ENCODE data around the gene RXRA. TPM values are rescaled to one million over a fixed set of nuclear protein-coding genes. Genes with fewer than 3 reads are reported as not detected.

The RXRA gene
- total RNA-seq = 129 TPM
- long read RNA-seq, partial matches to known transcripts = 8 of 160 reads
- long read RNA-seq, other reads (novel, unspliced or antisense) = 149 of 160 reads

DNA sequence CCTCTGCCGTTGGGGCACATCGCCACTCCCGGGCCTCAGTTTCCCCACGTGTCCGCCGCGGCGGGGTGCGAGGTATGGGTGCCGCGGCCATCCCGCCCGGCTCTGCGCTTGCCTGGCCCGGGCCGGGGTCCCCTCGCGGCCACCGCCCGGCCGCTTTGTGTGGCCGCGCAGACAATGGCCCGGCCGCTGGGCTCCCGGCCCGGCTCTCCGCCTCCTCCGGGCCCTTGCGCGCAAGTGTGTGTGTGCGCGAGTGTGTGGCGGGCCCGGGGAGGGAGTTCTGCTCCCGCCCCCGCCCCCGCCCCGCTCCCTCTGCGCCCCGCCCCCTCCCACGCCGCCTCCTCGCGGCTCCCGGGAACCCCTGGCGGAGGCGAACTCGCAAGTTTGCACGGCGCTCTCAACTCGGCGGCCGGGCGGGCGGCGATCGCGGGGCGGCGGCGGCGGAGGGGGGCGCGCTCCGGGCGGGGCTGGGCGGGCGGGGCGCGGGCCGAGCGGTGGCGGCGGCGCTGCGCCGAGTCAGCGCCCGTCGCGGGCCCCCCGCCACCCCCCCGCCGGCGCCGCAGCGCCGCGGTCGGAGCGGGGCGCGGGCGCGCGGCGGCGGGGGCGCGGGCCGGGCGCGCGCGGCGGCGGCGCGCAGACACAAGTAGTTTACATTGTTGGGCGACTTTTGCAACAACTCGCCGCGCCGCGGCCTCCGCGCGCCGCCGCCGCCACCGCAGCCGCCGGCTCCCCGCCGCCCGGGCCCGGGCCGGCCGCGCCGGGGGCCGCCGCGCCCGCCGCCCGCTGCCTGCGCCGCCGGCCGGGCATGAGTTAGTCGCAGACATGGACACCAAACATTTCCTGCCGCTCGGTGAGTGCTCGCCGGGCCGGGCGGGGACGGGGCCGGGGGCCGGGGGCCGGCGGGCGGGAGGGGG, at the start of gene RXRA:
RXRA (plus strand) TSS at position 643 of the 911 bp plus-strand sequence; CDS start at position 820, 177 bp downstream.
- DNase-seq (ENCODE audit: low spot score) = no peak

DNA sequence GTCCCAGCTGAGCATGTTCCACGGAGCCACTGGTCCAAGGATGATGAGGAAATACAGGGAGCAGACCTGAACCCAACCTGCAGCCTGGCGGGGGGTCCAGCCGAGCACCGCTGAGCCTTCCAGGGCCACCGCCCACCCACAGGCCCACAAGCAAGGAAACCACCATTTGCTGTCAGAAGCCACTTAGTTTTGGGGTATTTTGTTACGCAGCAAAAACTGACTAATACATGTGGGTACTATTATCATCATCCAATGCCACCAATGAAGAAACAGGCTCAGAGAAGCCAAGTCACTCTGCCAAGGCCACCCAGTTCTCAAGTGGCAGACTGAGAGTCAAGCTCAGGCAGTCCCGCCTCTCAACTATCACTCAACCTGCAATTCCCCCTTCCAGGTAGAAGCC, 48.0 kb upstream of the RXRA start:
- no peak for DNase-seq (ENCODE audit: low spot score)

DNA sequence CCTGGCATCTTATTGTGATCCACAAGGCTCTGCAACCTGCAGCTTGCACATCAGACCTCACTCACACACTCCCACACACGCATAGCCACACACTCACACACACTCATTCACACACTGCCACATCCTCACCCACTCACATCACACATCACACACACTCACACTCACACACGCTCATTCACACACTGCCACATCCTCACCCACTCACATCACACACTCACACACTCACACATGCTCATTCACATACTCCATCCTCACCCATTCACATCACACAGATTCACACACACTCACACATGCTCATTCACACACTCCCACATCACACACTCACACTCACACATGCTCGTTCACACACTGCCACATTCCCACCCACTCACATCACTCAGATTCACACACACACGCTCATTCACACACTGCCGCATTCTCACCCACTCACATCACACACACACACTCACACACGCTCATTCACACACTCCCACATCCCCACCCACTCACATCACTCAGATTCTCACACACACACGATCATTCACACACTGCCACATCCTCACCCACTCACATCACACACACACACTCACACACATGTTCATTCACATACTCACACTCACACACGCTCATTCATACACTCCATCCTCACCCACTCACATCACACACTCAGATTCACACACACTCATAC, 47.1 kb upstream of the RXRA start:
- DNase-seq (ENCODE audit: low spot score) = no peak

DNA sequence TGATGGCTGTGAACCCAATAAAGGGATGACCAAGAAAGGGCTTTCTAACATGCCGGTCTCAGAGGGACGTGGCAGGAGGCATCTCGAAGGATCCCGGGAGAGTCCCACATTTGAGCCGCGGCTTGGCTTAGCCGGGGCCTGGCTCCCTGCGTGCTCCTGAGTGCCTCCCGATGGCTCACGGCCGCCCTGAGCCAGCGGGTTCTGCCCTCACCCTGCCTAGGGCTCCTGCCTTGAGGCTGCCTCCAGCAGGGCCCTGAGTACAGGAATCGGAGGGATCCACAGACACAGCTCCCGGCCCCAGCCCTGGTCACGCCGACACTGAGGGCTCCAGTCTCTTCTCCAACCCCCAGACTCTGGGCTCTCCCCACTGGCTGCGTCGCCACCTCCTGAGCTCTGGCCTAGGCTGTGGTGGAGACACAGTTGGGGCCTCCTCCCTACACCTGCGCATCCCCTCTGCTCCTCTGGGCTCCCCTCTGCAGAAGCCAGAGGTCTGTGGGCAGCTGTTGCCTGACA, 44.1 kb upstream of the RXRA start:
- no peak for DNase-seq (ENCODE audit: low spot score)

DNA sequence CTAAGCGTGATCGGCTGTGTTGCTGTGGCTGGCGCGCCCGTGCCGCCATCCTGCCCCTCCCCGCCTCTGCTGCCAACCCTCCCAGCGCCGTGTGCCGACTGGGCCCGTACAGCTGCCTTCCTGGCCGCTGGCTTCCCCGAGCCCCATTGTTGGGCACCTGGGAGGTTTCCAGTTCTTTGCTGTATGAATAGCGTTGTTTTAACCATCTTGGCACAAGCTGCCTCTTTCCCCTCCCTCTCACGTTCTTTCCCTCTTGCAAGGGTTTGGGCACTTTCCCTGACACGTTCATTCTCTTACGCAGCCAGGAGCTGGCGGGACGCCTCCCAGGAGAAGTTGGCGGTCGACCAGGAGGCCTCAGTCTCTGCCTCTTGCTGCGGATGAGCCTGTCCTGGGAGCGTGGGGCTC, 43.1 kb upstream of the RXRA start:
- DNase-seq (ENCODE audit: low spot score) = no peak

DNA sequence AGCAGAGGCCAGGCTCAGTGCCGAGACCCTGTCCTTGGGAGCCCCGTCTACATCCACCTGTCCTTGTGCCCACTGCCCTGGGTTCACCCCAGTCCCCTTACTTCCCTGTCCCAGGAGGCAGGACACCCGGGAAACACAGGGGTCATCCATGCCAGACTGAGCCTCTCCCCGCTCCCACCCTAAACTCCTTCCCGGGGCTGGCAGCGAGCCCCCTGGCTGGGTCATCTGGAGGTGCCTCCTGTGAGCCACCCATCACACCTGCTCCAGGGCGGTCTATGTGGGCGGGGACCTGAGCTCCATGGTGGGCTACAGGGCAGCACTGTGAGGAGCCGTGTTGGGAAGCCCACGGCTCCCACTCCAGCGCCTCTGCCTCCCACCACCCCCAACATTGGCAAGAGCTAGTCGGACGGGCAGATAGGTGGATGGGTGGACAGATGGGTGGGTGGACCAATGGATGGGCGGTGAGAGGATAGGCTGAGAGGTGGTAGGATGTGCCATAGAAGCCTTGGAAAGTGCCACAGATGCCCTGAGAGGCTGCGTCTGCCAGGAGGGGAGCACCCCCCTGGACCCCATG, 42.5 kb upstream of the RXRA start:
- no peak for DNase-seq (ENCODE audit: low spot score)

DNA sequence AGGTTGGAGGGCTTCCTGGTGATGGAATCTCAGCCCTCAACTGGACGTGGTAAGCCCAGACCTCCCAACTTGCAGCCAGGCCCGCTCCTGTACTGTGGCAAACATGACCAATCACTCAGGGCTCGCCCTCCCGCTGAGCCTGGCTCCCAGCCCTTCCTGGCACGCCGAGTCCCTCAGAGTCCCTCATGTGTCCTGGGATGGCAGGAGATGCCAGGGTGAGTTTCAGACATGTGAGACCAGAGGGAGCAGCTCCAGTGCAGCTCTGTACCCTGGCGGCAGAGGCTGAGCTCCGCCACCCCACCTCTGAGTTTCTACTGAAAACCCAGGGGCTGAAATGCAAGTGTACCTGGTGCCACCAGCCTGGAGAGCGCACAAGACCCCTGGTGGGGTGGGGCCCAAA, 42.0 kb upstream of the RXRA start:
- DNase-seq (ENCODE audit: low spot score) = no peak

DNA sequence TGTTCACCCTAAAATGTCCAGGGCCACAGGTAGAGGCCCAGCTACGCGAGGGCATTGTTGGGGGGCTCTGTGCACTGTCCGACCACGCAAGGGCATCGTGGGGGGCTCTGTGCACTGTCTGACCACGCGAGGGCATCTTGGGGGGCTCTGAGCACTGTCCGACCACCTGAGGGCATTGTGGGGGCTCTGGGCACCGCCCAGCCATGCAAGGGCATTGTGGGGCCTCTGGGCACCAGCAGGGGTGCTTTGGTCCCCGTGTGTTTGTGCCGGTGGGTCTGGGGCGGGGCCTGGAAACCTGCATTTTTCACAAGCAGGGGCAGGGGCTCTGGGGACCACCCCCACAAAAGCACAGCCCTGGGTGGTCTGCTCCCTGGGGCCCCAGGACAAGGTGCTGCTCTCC, 41.5 kb upstream of the RXRA start:
- no peak for DNase-seq (ENCODE audit: low spot score)

DNA sequence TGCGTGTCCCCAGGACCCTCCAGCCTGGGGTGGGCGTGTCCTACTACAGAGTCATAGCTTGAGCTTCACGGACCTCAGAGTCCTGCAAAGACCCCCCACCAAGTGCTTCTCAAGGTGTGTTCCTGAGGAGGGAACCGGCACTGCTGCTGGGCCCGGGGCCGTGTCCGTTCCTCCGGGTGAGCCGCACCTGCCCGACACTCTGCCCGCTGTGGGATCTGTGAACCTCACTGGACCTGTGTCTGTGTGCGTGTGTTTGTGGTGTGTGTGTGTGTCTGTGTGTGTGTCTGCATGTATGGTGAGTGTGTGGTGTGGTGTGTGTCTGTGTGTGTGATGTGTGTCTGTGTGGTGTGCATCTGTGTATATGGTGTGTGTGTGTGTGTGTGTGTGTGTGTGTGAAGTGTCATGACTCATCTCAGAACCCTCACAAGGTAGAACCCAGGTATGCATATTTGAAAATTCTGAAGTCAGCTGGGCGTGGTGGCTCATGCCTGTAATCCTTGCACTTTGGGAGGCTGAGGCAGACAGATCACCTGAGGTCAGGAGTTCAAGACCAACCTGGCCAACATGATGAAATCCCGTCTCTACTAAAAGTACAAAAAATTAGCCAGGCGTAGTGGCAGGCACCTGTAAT, 40.9 kb upstream of the RXRA start:
- no peak for DNase-seq (ENCODE audit: low spot score)

DNA sequence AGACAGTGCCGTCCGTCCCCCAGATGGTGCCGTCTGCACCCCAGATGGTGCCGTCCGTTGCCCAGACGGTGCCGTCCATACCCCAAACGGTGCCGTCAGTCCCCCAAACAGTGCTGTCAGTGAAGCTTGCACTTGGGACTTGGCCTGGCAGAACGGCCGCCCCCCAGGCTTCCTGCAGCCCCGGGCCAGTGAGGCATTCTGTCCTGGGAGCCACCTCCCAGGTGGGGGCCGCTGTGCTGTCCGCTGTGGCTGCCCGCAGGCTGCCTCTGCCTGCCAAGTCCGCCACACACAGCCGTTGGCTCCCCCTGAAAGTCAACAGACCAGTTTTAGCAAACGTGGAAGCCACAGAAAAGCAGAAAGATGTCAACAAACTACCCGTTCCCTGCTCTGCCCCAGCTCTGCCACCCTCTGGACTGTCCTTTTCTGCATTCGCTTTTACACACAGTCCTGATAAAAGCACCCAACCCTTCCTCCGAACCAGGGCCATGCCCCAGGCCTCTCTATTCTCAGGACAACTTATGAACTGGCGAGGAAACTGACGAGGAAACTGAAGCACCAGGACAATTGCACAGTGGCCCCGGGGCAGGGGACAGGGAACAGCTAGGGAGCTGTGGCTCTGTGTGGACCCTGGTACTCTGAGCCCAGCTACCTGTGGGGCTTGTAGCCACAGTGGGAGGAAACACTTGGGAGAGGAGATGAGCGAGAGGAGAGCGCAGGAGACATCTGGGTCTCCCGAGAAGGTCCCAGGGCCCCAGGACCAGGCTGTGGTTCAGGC, 39.6 kb upstream of the RXRA start:
- DNase-seq (ENCODE audit: low spot score) = no peak

DNA sequence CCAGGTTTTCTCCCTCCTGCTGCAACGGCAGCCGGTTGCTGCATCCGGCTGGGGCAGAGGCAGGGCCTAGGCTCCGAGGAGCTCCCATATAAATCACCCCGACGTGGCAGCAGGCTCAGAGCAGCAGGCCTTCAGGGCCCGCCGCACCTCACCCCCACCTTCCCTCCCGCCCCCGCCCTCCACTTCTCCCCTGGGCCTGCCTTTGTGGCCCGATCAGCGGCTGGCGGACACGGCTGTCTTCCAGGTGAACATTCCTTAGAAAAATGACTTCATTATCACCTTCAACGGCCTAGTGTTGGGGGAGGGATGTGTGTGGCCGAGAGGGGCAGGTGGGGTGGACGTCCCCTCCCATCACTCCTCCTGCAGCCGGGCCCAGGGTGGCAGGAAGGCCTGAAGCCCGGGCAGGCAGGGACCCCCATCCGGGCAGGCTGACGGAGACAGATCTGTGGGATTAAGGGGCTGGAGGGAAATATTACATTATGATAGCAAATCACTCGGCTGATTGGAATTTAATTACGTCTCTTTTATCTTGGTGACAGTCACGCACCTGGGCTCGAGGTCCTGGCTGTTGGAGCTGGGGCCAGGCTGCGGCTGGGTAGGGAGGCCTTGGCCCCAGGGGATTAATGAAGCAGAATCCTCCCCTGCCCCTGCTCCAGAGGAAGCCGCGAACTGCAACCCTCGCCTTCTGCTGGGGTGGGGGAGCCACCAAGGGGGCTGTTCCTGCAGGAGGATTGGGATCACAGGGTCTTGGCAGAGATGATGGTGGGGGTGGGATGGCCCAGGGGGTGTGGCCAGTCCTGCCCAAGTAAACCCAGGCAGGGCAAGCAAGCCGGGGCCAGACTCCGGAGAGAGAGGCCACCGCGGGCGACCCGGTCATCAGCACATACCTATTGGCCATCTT, 38.4 kb upstream of the RXRA start:
- DNase-seq (ENCODE audit: low spot score) = no peak

DNA sequence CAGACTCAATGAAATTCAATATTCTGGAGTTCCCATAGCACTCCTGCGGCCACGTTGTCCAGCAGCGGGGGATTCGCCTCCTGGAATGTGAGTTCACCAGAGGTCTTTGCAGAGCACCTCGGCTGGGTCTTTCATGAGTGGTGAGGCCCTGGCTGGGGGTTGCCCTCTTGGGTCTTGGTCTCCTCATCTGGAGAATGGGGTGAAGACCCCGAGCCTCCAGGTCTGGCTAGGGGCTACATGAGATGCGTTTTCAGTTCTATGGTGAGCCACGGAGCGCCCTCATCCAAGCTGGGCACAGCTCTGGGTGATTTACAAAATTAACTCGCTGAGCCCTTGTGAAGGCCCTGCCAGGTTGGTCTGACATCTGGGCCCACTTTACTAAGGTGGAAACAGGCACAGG, 37.5 kb upstream of the RXRA start:
- no peak for DNase-seq (ENCODE audit: low spot score)

DNA sequence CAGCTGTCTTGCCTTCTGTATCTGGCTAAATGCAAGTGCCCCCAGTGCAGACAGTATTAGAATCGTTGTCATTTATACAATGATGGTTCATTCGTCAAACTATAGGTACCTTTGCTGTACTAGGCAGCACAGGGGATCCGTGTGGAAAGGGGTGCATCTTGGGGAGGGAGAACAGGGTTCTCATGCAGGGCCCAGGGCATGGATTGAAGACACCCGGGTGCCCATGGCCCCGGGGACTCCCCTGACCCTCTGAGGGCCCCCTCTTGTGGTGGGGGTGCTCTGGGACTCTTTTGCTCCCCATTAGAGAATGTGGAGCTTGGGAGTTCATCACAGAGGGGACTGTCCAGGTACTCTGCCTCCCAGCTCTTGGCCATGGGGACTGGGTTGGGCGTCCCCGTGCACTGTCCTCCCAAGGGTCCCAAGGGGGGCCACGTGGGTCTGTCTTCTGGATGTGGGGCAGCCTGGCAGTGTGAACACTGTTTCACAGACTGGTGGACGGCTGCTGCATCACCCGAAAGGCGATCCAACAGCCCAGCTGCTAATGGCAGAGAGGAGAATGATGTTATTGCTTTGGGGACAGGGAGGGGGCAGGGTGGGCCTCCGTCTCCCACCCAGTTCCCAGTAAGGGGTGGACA, 36.9 kb upstream of the RXRA start:
- DNase-seq (ENCODE audit: low spot score) = no peak

DNA sequence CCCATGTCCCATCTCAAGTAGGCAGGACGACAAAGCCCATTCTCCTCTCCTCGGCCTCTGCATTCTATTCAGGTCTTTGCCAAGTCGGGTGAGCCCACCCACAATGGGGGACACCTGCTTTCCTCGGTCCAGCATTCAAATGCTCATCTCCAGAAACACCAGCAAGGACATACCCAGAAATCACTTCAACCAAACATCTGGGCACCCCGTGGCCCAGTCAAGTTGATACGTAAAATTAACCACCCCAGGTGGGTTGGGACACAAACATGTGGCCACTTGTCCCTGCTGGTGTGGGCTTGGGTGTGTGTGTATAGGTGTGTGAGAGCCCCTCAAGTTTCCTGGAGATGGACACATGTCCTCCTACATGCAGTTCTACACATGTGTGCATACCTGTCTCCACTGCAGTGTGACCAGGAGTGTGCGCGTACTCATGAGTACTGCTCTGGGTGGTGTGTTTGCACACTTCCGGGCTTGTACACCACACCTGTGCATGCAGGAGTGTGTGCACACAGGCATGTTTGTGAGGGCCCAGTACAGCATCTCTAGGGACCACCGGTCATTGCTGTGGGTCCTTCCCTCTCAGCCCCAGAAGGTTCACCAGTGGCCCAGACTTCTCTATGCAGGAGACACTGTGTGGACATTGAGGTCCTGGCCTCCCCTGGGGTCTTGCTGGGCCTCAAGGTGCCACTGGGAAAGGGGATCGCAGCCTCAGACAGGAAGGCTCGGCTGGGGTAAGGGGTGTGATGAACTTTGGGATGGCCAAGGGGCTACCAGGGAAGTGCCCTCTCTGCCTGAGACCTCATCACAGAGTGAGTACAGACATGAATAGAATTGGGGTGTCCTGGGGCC, 35.4 kb upstream of the RXRA start:
- no peak for DNase-seq (ENCODE audit: low spot score)

DNA sequence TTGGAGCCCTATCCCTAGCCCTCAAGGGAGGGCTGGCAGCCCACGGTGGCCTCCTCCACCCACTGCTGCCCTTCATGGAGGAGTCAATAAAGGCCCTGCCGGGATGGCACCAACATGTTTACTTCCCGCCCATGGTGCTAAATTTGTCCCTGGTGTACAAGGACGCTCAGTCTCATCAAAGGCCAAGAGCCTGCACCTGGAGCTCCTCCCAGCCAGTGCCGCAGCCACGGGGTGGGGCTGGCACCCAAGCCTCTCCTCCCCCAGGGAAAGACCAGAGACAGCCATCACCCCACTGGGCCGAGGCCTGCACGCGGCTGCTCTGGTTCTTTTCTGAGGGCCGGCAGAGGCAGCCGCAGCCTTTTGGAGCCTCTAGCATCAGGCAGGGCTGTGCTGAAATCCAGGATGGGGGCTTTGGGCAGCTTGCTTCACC, 34.8 kb upstream of the RXRA start:
- no peak for DNase-seq (ENCODE audit: low spot score)

DNA sequence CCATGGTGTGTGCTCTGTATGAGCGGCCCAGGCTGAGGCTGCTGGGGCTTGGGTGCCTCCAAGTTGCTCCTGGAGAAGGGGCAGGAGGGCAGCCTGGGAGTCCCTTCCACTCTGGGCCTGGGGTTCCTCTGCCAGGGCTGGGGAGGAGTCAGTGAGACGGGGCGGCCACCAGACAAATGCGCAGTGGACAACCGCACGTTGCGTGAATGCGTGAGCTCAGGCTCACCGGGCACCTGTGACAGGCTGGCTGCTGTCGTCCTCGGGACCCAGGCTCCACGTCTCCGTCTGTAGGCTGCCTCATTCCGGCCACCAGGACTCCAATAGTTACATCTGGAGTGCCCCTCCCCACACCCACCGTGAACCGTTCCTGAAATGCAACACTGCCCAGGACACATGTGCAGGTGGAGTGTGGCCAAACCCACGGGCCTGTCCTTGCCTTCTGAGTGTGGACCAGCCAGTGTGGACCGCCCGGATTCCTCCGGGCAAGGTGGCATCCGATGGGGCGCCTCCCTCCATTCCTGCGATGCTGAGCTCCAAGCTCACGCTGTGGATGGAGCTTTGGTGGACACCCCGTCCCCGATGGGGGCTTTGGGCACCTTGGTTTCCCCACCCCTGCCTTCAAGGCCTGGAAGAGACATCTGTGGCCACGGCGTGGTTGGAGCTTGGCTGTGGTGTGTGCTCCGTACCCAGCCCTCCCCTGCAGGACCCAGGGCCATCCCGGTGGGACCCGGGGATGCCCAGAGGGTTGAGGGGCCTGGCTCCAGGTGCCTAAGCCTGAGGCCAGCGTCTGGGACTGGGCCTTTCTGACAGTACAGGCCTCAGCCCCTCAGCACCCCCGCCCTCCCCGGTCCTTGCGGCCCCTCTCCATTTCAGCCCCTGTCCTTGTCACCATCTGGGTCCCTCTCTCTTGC, 34.0 kb upstream of the RXRA start:
- no peak for DNase-seq (ENCODE audit: low spot score)

DNA sequence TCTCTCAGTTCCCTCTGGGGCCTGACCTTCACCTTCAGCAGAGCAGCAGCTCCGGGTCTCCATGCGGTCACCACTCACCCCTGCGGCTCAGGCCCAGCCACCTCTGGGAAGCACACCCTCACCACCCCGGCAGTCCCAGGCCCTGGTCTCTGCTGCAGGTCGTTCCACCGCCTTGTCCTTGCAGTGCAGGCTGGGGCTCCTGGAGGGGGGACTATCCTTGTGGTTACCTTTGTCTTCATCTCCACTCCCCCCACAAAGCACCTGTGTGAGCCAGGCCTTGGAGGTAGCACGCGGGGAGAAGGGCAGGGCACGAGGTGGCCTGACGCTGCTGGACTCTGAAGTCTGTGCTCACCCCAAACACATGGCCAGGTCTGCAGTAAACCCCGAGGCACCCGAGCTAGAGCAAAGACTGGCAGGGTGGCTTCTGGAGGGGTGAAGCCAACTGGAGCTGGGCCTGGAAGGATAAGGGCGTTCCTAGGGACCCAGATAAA, 33.2 kb upstream of the RXRA start:
- DNase-seq (ENCODE audit: low spot score) = no peak
